ENCODE results near the gene EFNA2. TPM values are rescaled to one million over a fixed set of nuclear protein-coding genes. Genes with fewer than 3 reads are reported as not detected.

EFNA2 gene
- total RNA-seq, 1 donor from 2014 or later, result 3.8 TPM

DNA sequence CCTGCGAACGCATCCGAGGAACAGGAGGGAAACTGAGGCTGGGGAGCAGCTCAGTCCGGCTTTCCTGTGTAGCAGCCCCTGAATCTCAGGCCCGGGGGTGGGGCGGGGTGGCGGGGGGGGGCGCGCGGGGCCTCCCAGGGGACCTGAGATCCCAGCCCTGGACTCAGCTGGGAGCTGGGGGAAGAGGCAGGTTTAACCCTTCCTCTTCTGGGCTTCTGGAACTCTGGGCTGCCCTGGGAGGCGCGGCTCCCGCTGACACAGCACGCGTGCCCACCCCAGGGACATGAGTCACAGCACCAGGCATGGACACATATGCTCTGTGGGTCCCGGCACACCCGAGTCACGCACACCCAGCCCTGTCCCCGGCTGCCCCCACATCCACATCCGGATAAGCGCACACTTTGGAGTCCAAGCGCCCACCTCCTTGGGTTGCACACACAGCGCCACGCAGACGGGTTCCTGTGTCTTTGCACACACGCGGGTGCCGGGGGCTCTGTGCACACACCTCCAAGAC, 20.0 kb upstream of the EFNA2 start:
- peak; percentile 93 for DNase-seq (ENCODE audit: extremely low spot score, unreplicated experiment)
- Mint-ChIP-seq H3K4me3 (ENCODE audit: unreplicated experiment) (peak overlapping the region; percentile 42), H3K36me3 (ENCODE audit: unreplicated experiment) (peaks cover 5% of the 10 kb centered on the region), H3K9me3 (ENCODE audit: unreplicated experiment) (no peaks in the 10 kb centered on the region), H3K4me1 (ENCODE audit: unreplicated experiment) (peaks cover 77% of the 10 kb centered on the region), H3K27ac (ENCODE audit: unreplicated experiment) (peak overlapping the region; percentile 94), H3K27me3 (ENCODE audit: unreplicated experiment) (no peaks in the 10 kb centered on the region)
- TF ChIP-seq, protein P1, sequence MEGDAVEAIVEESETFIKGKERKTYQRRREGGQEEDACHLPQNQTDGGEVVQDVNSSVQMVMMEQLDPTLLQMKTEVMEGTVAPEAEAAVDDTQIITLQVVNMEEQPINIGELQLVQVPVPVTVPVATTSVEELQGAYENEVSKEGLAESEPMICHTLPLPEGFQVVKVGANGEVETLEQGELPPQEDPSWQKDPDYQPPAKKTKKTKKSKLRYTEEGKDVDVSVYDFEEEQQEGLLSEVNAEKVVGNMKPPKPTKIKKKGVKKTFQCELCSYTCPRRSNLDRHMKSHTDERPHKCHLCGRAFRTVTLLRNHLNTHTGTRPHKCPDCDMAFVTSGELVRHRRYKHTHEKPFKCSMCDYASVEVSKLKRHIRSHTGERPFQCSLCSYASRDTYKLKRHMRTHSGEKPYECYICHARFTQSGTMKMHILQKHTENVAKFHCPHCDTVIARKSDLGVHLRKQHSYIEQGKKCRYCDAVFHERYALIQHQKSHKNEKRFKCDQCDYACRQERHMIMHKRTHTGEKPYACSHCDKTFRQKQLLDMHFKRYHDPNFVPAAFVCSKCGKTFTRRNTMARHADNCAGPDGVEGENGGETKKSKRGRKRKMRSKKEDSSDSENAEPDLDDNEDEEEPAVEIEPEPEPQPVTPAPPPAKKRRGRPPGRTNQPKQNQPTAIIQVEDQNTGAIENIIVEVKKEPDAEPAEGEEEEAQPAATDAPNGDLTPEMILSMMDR (IDR thresholded peaks at IDR 0.05), result no peak

DNA sequence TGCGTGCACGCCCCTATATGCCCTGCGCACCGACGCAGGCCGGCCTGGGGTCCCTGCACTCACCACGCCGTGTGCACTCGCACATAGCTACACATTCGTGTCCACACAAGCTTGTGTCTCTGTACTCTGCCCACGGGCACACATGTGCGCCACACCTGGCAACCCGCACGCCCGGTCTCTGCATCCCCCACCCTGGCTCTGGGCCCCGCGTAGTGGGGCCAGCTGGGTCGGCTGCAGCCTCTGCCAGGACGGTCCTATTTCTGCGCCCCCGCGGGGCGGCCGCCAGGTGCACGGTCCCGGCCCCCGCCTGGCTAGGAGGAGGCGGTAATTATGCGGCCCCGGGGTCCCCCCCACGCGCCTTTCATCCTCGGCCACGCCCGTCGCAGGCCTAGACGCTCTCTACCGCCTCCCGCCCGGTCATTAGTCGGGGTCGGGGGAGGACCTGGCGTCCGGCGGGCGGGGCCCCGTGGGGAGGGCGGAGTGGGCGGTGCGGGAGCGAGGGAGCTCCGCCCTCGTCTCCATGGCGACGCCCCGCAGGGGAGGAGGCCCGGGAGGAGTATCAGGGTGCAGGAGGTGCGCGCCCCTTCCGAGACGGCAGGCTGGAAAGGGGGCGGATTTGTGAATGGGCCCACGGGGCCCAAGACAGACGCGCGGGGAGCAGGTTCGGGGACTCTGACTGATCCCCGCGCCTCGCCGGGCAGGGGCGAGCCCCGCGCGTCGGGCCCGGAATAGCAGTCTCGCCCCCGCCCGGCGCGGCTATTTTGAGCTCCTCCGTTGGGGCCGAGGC, 19.4 kb upstream of the EFNA2 start:
- peak overlapping the region; percentile 94 for H3K27ac Mint-ChIP-seq (ENCODE audit: unreplicated experiment)
- H3K9me3 Mint-ChIP-seq (ENCODE audit: unreplicated experiment), result no peaks in the 10 kb centered on the region
- no peaks in the 10 kb centered on the region for H3K27me3 Mint-ChIP-seq (ENCODE audit: unreplicated experiment)
- peak; percentile 93 for DNase-seq (ENCODE audit: extremely low spot score, unreplicated experiment)
- peaks cover 9% of the 10 kb centered on the region for H3K36me3 Mint-ChIP-seq (ENCODE audit: unreplicated experiment)
- TF ChIP-seq, protein P1 (IDR thresholded peaks at IDR 0.05), result no peak
- H3K4me3 Mint-ChIP-seq (ENCODE audit: unreplicated experiment), result peak overlapping the region; percentile 51
- peaks cover 81% of the 10 kb centered on the region for H3K4me1 Mint-ChIP-seq (ENCODE audit: unreplicated experiment)

DNA sequence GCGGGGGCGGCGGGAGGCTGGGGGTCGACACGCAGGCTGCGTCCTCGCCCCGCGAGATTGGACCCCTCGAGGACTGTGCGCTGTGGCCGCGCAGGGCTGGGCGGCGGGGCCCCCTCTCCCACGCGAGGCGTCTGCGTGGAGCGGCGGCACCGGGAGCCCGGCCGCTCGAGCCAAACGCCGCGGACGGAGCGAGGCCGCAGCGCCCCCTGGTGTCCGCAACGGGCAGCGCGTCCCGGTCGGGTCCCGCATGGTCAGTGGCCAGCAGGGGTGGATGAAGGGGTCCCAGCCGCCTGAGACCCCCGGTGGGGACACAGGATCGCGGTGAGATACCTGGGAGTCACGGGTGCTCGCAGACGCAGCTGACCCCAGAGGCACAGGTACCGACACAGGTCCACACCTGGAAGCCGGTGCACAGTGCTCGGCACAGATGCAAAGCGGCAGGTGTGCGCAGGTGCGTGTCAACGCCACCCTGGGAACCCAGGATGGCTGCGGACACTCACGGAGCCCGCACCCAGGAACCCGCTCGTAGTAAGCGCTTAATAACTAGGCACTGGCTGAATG, 18.7 kb upstream of the EFNA2 start:
- Mint-ChIP-seq H3K9me3 (ENCODE audit: unreplicated experiment) (no peaks in the 10 kb centered on the region), H3K4me3 (ENCODE audit: unreplicated experiment) (peak overlapping the region; percentile 60), H3K4me1 (ENCODE audit: unreplicated experiment) (peaks cover 81% of the 10 kb centered on the region), H3K36me3 (ENCODE audit: unreplicated experiment) (peaks cover 14% of the 10 kb centered on the region), H3K27me3 (ENCODE audit: unreplicated experiment) (no peaks in the 10 kb centered on the region), H3K27ac (ENCODE audit: unreplicated experiment) (no peak overlapping the region)
- TF ChIP-seq, protein P1 (IDR thresholded peaks at IDR 0.05), result peak; percentile 99
- peak; percentile 95 for DNase-seq (ENCODE audit: extremely low spot score, unreplicated experiment)

DNA sequence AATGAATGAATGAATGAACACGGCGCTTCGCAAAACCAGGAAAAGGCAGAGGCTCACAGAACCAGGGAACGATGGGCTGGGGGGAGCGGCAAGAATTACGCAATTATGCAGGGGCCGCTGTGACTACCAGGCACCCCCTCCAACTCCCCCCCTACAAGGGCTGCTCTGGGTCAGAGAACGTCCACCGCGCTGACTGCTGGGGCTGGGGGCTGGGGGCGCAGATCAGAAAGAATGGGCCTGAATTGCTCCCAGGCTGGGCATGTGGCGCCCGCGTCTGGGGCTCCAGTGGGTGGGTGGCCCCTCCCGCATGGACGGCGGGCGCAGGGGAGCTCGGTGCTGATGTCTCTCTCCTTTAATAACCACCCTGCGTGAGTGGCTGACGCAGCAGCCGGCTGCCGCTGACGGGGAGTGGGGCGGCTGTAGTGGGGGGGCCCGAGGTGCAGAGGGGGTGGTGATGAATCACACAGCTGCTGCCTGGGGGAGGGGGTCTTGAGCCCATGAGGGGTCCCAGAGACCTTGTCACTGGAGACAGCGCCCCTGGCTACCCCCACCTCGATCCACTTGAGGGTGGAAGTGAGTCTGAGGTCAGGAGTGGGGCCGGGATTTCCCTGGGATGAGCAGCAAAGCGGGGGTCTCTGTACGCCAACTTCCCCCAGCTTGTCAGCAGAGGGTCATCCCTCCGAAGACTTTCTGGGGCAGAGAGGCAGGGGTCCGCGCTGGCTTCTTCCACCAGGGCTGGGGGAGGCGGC, 18.0 kb upstream of the EFNA2 start:
- H3K4me3 Mint-ChIP-seq (ENCODE audit: unreplicated experiment), result peak overlapping the region; percentile 60
- H3K4me1 Mint-ChIP-seq (ENCODE audit: unreplicated experiment), result peaks cover 80% of the 10 kb centered on the region
- DNase-seq (ENCODE audit: extremely low spot score, unreplicated experiment), result no peak
- H3K36me3 Mint-ChIP-seq (ENCODE audit: unreplicated experiment), result peaks cover 18% of the 10 kb centered on the region
- TF ChIP-seq, protein P1 (IDR thresholded peaks at IDR 0.05), result no peak
- no peak overlapping the region for H3K27ac Mint-ChIP-seq (ENCODE audit: unreplicated experiment)
- no peaks in the 10 kb centered on the region for H3K27me3 Mint-ChIP-seq (ENCODE audit: unreplicated experiment)
- no peaks in the 10 kb centered on the region for H3K9me3 Mint-ChIP-seq (ENCODE audit: unreplicated experiment)

Data from osteocyte (in vitro differentiated cells).